NT2/D1 (cell line): ENCODE results near the gene MGAT4A.

Experiments used
- SUZ12 ChIP-seq: IDR thresholded peaks from 2 replicates; pipeline ENCODE4 v1.6.1; 2011; ENCODE audit not compliant: insufficient read length, insufficient read depth; ENCODE audit errors: extremely low read depth
- YY1 ChIP-seq: IDR thresholded peaks from 2 replicates; pipeline ENCODE4 v1.6.1; 2011; ENCODE audit not compliant: insufficient read length, insufficient read depth
- ZNF274 ChIP-seq: IDR thresholded peaks from 2 replicates; pipeline ENCODE4 v1.6.1; 2011; ENCODE audit warnings: mild to moderate bottlenecking, low read depth, low read length

DNA sequence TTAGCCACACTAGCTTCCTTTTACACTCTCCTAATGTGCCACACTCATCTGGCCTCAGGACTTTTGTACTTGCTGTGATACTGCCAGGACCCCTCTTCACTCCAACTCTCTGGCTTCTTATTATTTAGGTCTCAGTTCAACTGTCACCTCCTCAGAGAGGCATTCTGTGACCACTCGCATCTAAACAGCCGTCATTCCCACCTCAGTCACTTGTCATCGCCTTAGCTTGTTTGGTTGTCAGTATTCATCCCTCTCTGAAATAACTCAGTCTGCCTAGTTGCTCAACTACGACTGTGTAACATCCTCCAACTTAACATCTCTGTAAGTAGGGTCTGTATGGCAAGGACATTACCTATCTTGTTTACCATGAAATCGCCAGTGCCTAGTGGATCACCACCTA is 27.2 kb downstream of the MGAT4A start:
- no peak for TF ChIP-seq ZNF274
- no peak for TF ChIP-seq YY1
- TF ChIP-seq SUZ12, result no peak
